Stimulated activated CD4-positive, alpha-beta T cell treated with anti-CD3 and anti-CD28 coated beads, Interleukin-4, amount 100 ng/mL, for 1 hour (primary cell): ENCODE results near the gene LRRC8E.
"Not testable (repeated sequence)": the region's sequence is repeated elsewhere in the genome, so short reads cannot be mapped to it uniquely, and the experiment has no call there.

Experiments used
- DNase-seq: peaks from one replicate; pipeline ENCODE4 v3.0.0-alpha.2; 2020

LRRC8E gene

GRCh38 chr19:7855426-7856108 lies 32.7 kb upstream of the LRRC8E start:
- DNase-seq, result no peak

- no peak for DNase-seq
Observed at GRCh38 chr19:7856109-7856591, 32.2 kb upstream of the LRRC8E start.

- no peak for DNase-seq
Observed at GRCh38 chr19:7856679-7857663, 31.3 kb upstream of the LRRC8E start.

- no peak for DNase-seq
Observed at GRCh38 chr19:7857727-7858108, 30.6 kb upstream of the LRRC8E start.

- no peak for DNase-seq
Observed at GRCh38 chr19:7858109-7858770, 30.1 kb upstream of the LRRC8E start.

- DNase-seq, result not testable (repeated sequence)
Observed at GRCh38 chr19:7859087-7859486, 29.2 kb upstream of the LRRC8E start.

- DNase-seq, result no peak
Observed at GRCh38 chr19:7859831-7860713, 28.2 kb upstream of the LRRC8E start.

GRCh38 chr19:7860714-7861618 lies 27.3 kb upstream of the LRRC8E start:
- DNase-seq, result no peak

GRCh38 chr19:7861619-7862412 lies 26.5 kb upstream of the LRRC8E start:
- DNase-seq, result no peak

GRCh38 chr19:7862413-7862951 lies 25.8 kb upstream of the LRRC8E start:
- peak; percentile 74 for DNase-seq

GRCh38 chr19:7863157-7863970 lies 24.9 kb upstream of the LRRC8E start:
- no peak for DNase-seq

GRCh38 chr19:7863971-7864689 lies 24.2 kb upstream of the LRRC8E start:
- DNase-seq, result no peak

GRCh38 chr19:7864690-7865074 lies 23.6 kb upstream of the LRRC8E start:
- DNase-seq, result no peak

- no peak for DNase-seq
Observed at GRCh38 chr19:7865262-7865911, 22.9 kb upstream of the LRRC8E start.

- no peak for DNase-seq
Observed at GRCh38 chr19:7866399-7867091, 21.8 kb upstream of the LRRC8E start.

GRCh38 chr19:7867092-7867844 lies 21.0 kb upstream of the LRRC8E start:
- DNase-seq, result no peak

GRCh38 chr19:7868326-7868670 lies 20.0 kb upstream of the LRRC8E start:
- DNase-seq, result no peak
